HEK293 (cell line): ENCODE results near the gene FARSA.
A peak's percentile ranks its signal among the peaks of the same experiment; 100 is the strongest.

Source experiments
- CTCF ChIA-PET: fragments of 350-600 bp; formaldehyde crosslinking; extraction: SDS; loops from one replicate; lab custom pipeline; 2021; ENCODE audit warnings: antibody characterized with exemption; lab: Yijun Ruan, JAX
- POLR2A ChIA-PET: fragments of 300-600 bp; formaldehyde crosslinking; extraction: SDS; loops from one replicate; lab custom pipeline; 2020; ENCODE audit warnings: antibody characterized with exemption, inconsistent platforms; lab: Yijun Ruan, JAX
- H3K27ac ChIP-seq: fragments of 200-500 bp; sonication (Bioruptor generic); 2 replicates; pipeline ENCODE4 v1.5.1; 2014; ENCODE audit warnings: low read depth, low read length, control low read depth, inconsistent platforms; ENCODE audit errors: extremely low read depth
- H3K36me3 ChIP-seq, 2 experiments: fragments of 200-500 bp in 1 of 2; sonication (Bioruptor generic) in 1 of 2; 1 replicate in 1 of 2; 2 replicates in 1 of 2; pipeline ENCODE4 v1.5.1; 2014 to 2017; ENCODE audit warnings: inconsistent platforms in 2 of 2, low read length in 2 of 2; ENCODE audit not compliant: control insufficient read depth in 2 of 2, insufficient read depth in 1 of 2
- H3K4me1 ChIP-seq: fragments of 200-500 bp; sonication (Bioruptor generic); 2 replicates; pipeline ENCODE4 v1.5.1; 2014; ENCODE audit warnings: mild to moderate bottlenecking, low read length, inconsistent platforms; ENCODE audit not compliant: control insufficient read depth, insufficient read depth
- H3K4me3 ChIP-seq: 2 replicates; pipeline ENCODE4 v1.5.1; 2011; ENCODE audit warnings: low read depth, mild to moderate bottlenecking, control low read depth, low read length, moderate library complexity
- H3K9me3 ChIP-seq: fragments of 200-500 bp; sonication (Bioruptor generic); 2 replicates; pipeline ENCODE4 v1.5.1; 2014; ENCODE audit warnings: low read depth, low read length, inconsistent platforms; ENCODE audit not compliant: control insufficient read depth, insufficient read depth
- KLF8 ChIP-seq: fragments of 450-650 bp; formaldehyde crosslinking; IDR thresholded peaks from 2 replicates; pipeline ENCODE4 v1.5.1; 2016; ENCODE audit warnings: missing biosample characterization, missing genetic modification characterization
- SCRT2 ChIP-seq: fragments of 450-650 bp; formaldehyde crosslinking; IDR thresholded peaks from 2 replicates; pipeline ENCODE4 v1.5.1; 2016; ENCODE audit warnings: missing biosample characterization, missing genetic modification characterization
- SP2 ChIP-seq: fragments of 450-650 bp; formaldehyde crosslinking; IDR thresholded peaks from 2 replicates; pipeline ENCODE4 v1.5.1; 2016; ENCODE audit warnings: missing biosample characterization, missing genetic modification characterization
- SP3 ChIP-seq: fragments of 450-650 bp; formaldehyde crosslinking; IDR thresholded peaks from 2 replicates; pipeline ENCODE4 v1.5.1; 2016; ENCODE audit warnings: missing biosample characterization, missing genetic modification characterization
- ZBTB17 ChIP-seq: fragments of 450-650 bp; formaldehyde crosslinking; IDR thresholded peaks from 2 replicates; pipeline ENCODE4 v1.5.1; 2016; ENCODE audit warnings: missing biosample characterization, missing genetic modification characterization
- ZBTB21 ChIP-seq: fragments of 450-650 bp; formaldehyde crosslinking; IDR thresholded peaks from 2 replicates; pipeline ENCODE4 v1.5.1; 2017; ENCODE audit warnings: missing biosample characterization, missing genetic modification characterization
- ZFP69B ChIP-seq: fragments of 450-650 bp; formaldehyde crosslinking; IDR thresholded peaks from 2 replicates; pipeline ENCODE4 v1.5.1; 2016; ENCODE audit warnings: missing biosample characterization, missing genetic modification characterization
- ZNF175 ChIP-seq: fragments of 450-650 bp; formaldehyde crosslinking; IDR thresholded peaks from 2 replicates; pipeline ENCODE4 v1.5.1; 2016; ENCODE audit warnings: missing biosample characterization, missing genetic modification characterization
- ZNF221 ChIP-seq: fragments of 450-650 bp; formaldehyde crosslinking; IDR thresholded peaks from 2 replicates; pipeline ENCODE4 v1.5.1; 2017; ENCODE audit warnings: missing biosample characterization, missing genetic modification characterization, borderline replicate concordance
- ZNF501 ChIP-seq: fragments of 450-650 bp; formaldehyde crosslinking; IDR thresholded peaks from 2 replicates; pipeline ENCODE4 v1.5.1; 2016; ENCODE audit warnings: missing biosample characterization, missing genetic modification characterization
- ZNF521 ChIP-seq: fragments of 450-650 bp; formaldehyde crosslinking; IDR thresholded peaks from 2 replicates; pipeline ENCODE4 v1.5.1; 2017; ENCODE audit warnings: missing biosample characterization, mild to moderate bottlenecking, missing genetic modification characterization
- ZNF548 ChIP-seq: fragments of 450-650 bp; formaldehyde crosslinking; IDR thresholded peaks from 2 replicates; pipeline ENCODE4 v1.5.1; 2016; ENCODE audit warnings: missing biosample characterization, missing genetic modification characterization
- ZNF626 ChIP-seq: fragments of 450-650 bp; sonication (Bioruptor Pico); formaldehyde crosslinking; IDR thresholded peaks from 2 replicates; pipeline ENCODE4 v1.5.1; 2018; ENCODE audit warnings: missing biosample characterization, missing genetic modification characterization, inconsistent platforms
- ZNF629 ChIP-seq: fragments of 450-650 bp; formaldehyde crosslinking; IDR thresholded peaks from 2 replicates; pipeline ENCODE4 v1.5.1; 2017; ENCODE audit warnings: missing biosample characterization, missing genetic modification characterization
- ZNF777 ChIP-seq: fragments of 450-650 bp; formaldehyde crosslinking; IDR thresholded peaks from 2 replicates; pipeline ENCODE4 v1.5.1; 2017; ENCODE audit warnings: missing biosample characterization, missing genetic modification characterization, borderline replicate concordance
- TF ChIP-seq, protein P1 (sequence below): fragments of 450-650 bp; formaldehyde crosslinking; IDR thresholded peaks from 2 replicates; pipeline ENCODE4 v1.5.1; 2016; ENCODE audit warnings: missing biosample characterization, missing genetic modification characterization
- TF ChIP-seq, protein P2 (sequence below): fragments of 450-650 bp; formaldehyde crosslinking; IDR thresholded peaks from 2 replicates; pipeline ENCODE4 v1.5.1; 2017; ENCODE audit warnings: missing biosample characterization, missing genetic modification characterization
- TF ChIP-seq, protein P3 (sequence below): fragments of 450-650 bp; formaldehyde crosslinking; IDR thresholded peaks from 2 replicates; pipeline ENCODE4 v1.5.1; 2016; ENCODE audit warnings: missing biosample characterization, missing genetic modification characterization, borderline replicate concordance
- TF ChIP-seq, protein P4 (sequence below): fragments of 450-650 bp; formaldehyde crosslinking; IDR thresholded peaks from 2 replicates; pipeline ENCODE4 v1.5.1; 2016; ENCODE audit warnings: missing biosample characterization, missing genetic modification characterization
- TF ChIP-seq, protein P5 (sequence below): fragments of 450-650 bp; formaldehyde crosslinking; IDR thresholded peaks from 2 replicates; pipeline ENCODE4 v1.5.1; 2016; ENCODE audit warnings: missing biosample characterization, missing genetic modification characterization
- TF ChIP-seq, protein P6 (sequence below): fragments of 450-650 bp; formaldehyde crosslinking; IDR thresholded peaks from 2 replicates; pipeline ENCODE4 v1.5.0; 2017; ENCODE audit warnings: missing biosample characterization, missing genetic modification characterization, borderline replicate concordance
- TF ChIP-seq, protein P7 (sequence below): fragments of 450-650 bp; formaldehyde crosslinking; IDR thresholded peaks from 2 replicates; pipeline ENCODE4 v1.5.1; 2016; ENCODE audit warnings: missing biosample characterization, missing genetic modification characterization, low read depth

Gene FARSA

DNA sequence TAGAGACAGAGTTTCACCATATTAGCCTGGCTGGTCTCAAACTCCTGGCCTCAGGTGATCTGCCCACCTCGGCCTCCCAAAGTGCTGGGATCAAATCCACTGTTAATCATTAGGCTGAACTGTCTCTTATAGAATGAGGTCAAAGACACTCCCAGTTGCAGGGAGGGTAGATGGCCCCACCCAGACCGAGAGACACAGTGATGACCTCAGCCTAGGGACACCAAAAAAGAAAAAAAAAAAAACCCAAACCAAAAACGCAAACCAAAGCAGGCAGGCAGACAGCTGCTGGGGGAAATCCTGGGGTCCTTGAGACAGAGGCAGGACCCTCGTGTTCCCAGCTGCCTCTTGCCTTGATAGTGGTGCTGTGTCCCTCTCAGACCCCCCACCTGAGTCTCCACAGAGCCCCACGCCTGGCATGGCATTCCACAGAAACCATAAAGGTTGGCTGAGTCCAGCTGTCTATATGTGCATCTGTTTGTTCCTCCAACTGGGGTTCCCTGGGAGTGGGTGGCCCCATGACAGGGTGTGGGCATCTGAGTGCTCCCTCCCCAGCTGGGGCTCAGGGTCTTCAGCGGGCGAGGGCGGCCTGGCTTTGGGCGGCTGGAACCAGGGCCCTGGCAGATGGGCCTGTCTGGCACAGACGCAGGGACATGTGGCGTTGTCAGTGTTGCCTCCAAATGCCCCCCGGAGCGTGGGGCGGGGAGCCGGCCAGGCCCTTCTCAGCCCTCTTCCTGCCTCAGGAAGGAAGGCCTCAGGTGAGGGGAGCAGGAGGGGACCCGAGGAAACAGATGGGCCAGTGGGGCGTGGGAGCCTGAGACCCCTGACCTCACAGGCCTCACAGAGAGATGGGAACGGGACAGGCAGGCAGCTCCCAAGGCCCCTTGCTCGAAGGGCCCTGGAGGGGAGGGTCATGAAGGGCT is 41.0 kb upstream of the FARSA start:
- Histone ChIP-seq H3K27ac (no peak overlapping the region), H3K4me3 (no peak overlapping the region), H3K36me3 (no peaks in the 10 kb centered on the region), H3K4me1 (no peaks in the 10 kb centered on the region), H3K9me3 (no peaks in the 10 kb centered on the region)
- POLR2A ChIA-PET = interaction anchor here (0.6 to 1.1 kb wide), 4 partner anchors 9 to 181 kb away, joined by 3 to 4 read pairs (median 3); no protein-coding TSS in a partner anchor
- CTCF ChIA-PET = interaction anchor here (1.0 to 13.3 kb wide), 4 partner anchors 9 to 118 kb away, joined by 3 to 274 read pairs (median 40); no protein-coding TSS in a partner anchor
- TF ChIP-seq ZNF175 = no peak
- TF ChIP-seq ZNF521 (tag by site-specific recombination) = no peak
- TF ChIP-seq, protein P1, sequence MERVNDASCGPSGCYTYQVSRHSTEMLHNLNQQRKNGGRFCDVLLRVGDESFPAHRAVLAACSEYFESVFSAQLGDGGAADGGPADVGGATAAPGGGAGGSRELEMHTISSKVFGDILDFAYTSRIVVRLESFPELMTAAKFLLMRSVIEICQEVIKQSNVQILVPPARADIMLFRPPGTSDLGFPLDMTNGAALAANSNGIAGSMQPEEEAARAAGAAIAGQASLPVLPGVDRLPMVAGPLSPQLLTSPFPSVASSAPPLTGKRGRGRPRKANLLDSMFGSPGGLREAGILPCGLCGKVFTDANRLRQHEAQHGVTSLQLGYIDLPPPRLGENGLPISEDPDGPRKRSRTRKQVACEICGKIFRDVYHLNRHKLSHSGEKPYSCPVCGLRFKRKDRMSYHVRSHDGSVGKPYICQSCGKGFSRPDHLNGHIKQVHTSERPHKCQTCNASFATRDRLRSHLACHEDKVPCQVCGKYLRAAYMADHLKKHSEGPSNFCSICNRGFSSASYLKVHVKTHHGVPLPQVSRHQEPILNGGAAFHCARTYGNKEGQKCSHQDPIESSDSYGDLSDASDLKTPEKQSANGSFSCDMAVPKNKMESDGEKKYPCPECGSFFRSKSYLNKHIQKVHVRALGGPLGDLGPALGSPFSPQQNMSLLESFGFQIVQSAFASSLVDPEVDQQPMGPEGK (tag by site-specific recombination) = peak; percentile 47
- no peak for TF ChIP-seq ZBTB21
- no peak for TF ChIP-seq ZNF626
- TF ChIP-seq, protein P2, sequence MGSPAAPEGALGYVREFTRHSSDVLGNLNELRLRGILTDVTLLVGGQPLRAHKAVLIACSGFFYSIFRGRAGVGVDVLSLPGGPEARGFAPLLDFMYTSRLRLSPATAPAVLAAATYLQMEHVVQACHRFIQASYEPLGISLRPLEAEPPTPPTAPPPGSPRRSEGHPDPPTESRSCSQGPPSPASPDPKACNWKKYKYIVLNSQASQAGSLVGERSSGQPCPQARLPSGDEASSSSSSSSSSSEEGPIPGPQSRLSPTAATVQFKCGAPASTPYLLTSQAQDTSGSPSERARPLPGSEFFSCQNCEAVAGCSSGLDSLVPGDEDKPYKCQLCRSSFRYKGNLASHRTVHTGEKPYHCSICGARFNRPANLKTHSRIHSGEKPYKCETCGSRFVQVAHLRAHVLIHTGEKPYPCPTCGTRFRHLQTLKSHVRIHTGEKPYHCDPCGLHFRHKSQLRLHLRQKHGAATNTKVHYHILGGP = no peak
- 0 out of 2 replicates have a peak, but pooled peaks have one; percentile 39 for TF ChIP-seq ZFP69B
- TF ChIP-seq ZBTB17 (tag by site-specific recombination) = no peak
- no peak for TF ChIP-seq ZNF548 (tag by site-specific recombination)
- TF ChIP-seq SP2 (tag by site-specific recombination) = no peak
- TF ChIP-seq, protein P3, sequence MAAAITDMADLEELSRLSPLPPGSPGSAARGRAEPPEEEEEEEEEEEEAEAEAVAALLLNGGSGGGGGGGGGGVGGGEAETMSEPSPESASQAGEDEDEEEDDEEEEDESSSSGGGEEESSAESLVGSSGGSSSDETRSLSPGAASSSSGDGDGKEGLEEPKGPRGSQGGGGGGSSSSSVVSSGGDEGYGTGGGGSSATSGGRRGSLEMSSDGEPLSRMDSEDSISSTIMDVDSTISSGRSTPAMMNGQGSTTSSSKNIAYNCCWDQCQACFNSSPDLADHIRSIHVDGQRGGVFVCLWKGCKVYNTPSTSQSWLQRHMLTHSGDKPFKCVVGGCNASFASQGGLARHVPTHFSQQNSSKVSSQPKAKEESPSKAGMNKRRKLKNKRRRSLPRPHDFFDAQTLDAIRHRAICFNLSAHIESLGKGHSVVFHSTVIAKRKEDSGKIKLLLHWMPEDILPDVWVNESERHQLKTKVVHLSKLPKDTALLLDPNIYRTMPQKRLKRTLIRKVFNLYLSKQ = no peak
- TF ChIP-seq, protein P4, sequence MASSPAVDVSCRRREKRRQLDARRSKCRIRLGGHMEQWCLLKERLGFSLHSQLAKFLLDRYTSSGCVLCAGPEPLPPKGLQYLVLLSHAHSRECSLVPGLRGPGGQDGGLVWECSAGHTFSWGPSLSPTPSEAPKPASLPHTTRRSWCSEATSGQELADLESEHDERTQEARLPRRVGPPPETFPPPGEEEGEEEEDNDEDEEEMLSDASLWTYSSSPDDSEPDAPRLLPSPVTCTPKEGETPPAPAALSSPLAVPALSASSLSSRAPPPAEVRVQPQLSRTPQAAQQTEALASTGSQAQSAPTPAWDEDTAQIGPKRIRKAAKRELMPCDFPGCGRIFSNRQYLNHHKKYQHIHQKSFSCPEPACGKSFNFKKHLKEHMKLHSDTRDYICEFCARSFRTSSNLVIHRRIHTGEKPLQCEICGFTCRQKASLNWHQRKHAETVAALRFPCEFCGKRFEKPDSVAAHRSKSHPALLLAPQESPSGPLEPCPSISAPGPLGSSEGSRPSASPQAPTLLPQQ (tag by site-specific recombination) = peak; percentile 67; the same call in 1 of the 2 replicates
- no peak for TF ChIP-seq ZNF221 (tag by site-specific recombination)
- TF ChIP-seq, protein P5, sequence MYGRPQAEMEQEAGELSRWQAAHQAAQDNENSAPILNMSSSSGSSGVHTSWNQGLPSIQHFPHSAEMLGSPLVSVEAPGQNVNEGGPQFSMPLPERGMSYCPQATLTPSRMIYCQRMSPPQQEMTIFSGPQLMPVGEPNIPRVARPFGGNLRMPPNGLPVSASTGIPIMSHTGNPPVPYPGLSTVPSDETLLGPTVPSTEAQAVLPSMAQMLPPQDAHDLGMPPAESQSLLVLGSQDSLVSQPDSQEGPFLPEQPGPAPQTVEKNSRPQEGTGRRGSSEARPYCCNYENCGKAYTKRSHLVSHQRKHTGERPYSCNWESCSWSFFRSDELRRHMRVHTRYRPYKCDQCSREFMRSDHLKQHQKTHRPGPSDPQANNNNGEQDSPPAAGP (tag by site-specific recombination) = peak; percentile 69
- TF ChIP-seq, protein P6, sequence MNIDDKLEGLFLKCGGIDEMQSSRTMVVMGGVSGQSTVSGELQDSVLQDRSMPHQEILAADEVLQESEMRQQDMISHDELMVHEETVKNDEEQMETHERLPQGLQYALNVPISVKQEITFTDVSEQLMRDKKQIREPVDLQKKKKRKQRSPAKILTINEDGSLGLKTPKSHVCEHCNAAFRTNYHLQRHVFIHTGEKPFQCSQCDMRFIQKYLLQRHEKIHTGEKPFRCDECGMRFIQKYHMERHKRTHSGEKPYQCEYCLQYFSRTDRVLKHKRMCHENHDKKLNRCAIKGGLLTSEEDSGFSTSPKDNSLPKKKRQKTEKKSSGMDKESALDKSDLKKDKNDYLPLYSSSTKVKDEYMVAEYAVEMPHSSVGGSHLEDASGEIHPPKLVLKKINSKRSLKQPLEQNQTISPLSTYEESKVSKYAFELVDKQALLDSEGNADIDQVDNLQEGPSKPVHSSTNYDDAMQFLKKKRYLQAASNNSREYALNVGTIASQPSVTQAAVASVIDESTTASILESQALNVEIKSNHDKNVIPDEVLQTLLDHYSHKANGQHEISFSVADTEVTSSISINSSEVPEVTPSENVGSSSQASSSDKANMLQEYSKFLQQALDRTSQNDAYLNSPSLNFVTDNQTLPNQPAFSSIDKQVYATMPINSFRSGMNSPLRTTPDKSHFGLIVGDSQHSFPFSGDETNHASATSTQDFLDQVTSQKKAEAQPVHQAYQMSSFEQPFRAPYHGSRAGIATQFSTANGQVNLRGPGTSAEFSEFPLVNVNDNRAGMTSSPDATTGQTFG (tag by site-specific recombination) = no peak
- TF ChIP-seq ZNF501 (tag by site-specific recombination) = no peak
- TF ChIP-seq ZNF777 = no peak
- 0 out of 2 replicates have a peak, but pooled peaks have one; percentile 14 for TF ChIP-seq SP3 (tag by site-specific recombination)
- no peak for TF ChIP-seq KLF8 (tag by site-specific recombination)
- no peak for TF ChIP-seq SCRT2 (tag by site-specific recombination)
- TF ChIP-seq, protein P7, sequence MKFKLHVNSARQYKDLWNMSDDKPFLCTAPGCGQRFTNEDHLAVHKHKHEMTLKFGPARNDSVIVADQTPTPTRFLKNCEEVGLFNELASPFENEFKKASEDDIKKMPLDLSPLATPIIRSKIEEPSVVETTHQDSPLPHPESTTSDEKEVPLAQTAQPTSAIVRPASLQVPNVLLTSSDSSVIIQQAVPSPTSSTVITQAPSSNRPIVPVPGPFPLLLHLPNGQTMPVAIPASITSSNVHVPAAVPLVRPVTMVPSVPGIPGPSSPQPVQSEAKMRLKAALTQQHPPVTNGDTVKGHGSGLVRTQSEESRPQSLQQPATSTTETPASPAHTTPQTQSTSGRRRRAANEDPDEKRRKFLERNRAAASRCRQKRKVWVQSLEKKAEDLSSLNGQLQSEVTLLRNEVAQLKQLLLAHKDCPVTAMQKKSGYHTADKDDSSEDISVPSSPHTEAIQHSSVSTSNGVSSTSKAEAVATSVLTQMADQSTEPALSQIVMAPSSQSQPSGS = peak; percentile 36; the same call in 1 of the 2 replicates
- peak; percentile 63; the same call in 1 of the 2 replicates for TF ChIP-seq ZNF629
